C4-2B (cell line): ENCODE results near the gene PLEKHA4.
A peak's percentile ranks its signal among the peaks of the same experiment; 100 is the strongest.

Source experiments
- H3K27ac ChIP-seq: fragments of 450-650 bp; 2 replicates; pipeline ENCODE4 v1.5.1; 2017
- ZFX ChIP-seq: fragments of 450-650 bp; IDR thresholded peaks from 2 replicates; pipeline ENCODE4 v1.6.1; 2017
- TF ChIP-seq, protein P1 (sequence below): fragments of 450-650 bp; conservative IDR thresholded peaks from 2 replicates; pipeline ENCODE4 v1.5.1; 2017; ENCODE audit warnings: mild to moderate bottlenecking

Gene PLEKHA4

DNA sequence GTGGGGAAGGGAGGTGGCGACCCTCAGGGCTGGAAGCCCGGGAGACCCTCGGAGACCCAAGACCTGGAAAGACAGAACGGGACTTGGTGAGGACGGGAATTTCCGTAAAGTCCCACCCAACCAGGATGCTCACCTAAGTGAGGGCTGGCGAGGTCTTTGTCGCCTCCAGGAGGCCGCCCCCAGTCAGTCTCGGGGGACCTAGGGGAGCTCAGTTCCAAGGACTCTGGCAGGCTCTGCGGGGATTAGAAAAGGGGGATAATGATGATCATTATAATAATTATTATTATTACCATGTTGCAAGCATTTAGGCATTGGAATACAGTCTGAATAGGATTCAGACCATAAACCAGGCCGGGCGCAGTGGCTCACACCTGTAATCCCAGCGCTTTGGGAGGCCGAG is 23.0 kb downstream of the PLEKHA4 start:
- no peak overlapping the region for H3K27ac ChIP-seq
- TF ChIP-seq, protein P1, sequence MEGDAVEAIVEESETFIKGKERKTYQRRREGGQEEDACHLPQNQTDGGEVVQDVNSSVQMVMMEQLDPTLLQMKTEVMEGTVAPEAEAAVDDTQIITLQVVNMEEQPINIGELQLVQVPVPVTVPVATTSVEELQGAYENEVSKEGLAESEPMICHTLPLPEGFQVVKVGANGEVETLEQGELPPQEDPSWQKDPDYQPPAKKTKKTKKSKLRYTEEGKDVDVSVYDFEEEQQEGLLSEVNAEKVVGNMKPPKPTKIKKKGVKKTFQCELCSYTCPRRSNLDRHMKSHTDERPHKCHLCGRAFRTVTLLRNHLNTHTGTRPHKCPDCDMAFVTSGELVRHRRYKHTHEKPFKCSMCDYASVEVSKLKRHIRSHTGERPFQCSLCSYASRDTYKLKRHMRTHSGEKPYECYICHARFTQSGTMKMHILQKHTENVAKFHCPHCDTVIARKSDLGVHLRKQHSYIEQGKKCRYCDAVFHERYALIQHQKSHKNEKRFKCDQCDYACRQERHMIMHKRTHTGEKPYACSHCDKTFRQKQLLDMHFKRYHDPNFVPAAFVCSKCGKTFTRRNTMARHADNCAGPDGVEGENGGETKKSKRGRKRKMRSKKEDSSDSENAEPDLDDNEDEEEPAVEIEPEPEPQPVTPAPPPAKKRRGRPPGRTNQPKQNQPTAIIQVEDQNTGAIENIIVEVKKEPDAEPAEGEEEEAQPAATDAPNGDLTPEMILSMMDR = no peak
- TF ChIP-seq ZFX = no peak

DNA sequence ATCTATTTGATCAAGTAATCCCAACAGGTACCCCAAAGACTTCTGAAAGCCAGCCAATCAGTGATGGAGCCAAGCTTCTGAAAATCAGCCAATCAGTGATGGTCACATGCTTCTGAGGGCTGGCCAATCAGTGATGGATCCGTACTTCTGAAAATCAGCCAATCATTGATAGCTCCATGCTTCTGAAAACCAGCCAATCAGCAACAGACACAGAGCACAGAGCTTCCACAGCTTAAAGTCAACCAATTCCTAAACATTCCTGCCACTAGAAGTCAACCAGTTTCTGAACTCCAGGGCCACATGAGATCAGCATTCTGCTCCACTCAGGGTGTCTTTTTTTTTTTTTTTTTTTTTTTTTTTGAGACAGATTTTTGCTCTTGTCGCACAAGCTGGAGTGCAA is 23.9 kb downstream of the PLEKHA4 start:
- H3K27ac ChIP-seq = no peak overlapping the region
- no peak for TF ChIP-seq ZFX
- TF ChIP-seq, protein P1 = no peak

DNA sequence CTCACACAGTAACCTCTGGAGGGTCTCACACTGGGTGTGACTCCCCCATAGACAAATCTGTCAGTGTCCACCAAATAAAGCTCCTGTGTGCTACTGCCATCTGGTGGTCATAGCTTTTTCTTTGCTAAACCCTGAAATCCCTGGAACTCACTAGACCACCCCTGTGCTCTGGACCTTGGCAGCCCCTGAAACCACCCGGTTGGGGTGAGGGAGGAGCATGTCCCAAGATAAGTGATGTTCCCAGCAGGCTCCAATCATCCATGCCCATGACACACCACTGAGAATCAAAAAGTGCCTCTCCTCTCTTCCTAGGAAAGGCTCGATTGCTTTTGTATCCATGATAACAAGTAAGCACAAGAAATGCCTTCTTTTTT is 25.6 kb downstream of the PLEKHA4 start:
- H3K27ac ChIP-seq = no peak overlapping the region
- TF ChIP-seq, protein P1 = peak; percentile 77
- no peak for TF ChIP-seq ZFX

DNA sequence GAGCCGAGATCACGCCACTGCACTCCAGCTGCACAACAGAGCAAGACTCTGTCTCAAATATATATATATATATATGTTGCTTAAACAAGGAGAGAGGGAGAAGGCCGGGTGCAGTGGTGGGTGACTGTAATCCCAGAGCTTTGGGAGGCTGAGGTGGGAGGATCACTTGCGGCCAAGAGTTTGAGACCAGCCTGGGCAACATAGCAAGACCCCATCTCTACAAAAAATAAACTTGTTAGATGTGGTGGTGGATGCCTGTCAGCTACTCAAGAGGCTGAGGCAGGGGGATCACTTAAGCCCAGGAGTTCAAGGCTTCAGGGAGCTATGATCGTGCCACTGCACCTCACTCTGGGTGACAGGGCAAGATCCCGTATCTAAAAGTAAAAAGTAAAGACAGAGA is 26.8 kb downstream of the PLEKHA4 start:
- no peak overlapping the region for H3K27ac ChIP-seq
- TF ChIP-seq, protein P1 = no peak
- TF ChIP-seq ZFX = no peak

DNA sequence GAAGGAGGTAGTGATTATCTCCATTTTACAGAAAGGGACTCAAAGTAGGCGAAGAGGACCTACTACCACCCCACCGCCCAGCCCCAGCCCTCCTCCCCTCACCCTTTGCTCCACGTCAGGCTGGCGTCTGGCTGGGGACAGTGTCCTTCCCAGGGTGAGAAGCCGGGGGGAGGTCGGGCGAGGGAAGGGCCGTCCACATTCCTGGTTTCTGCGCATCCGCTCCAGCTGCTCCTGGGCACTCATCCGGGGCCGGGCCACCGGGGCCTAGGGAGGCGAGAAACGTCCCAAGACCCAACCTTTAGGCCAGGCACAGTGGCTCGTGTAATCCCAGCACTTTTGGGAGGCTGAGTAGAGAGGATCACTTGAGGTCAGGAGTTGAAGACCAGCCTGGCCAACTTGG is 27.4 kb downstream of the PLEKHA4 start:
- TF ChIP-seq, protein P1 = no peak
- no peak for TF ChIP-seq ZFX
- no peak overlapping the region for H3K27ac ChIP-seq

DNA sequence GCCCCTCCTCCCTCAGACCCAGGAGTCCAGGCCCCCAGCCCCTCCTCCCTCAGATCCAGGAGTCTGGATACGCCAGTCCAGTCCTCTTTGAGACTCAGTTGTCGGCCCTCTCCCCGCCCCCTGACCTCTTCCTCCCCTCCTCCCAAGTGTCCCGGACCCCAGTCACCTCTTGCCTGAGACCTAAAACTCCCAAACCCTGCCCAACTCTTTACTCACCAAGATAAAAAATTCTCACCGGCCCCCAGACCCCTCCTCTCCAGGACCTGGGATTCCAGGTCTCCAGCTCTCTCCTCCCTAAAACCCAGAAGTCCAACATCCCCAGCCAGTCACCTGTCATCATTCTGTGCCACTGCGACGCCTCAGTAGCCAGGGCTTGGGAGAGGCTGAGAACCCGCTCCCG is 30.7 kb downstream of the PLEKHA4 start:
- TF ChIP-seq ZFX = no peak
- TF ChIP-seq, protein P1 = no peak
- no peak overlapping the region for H3K27ac ChIP-seq

DNA sequence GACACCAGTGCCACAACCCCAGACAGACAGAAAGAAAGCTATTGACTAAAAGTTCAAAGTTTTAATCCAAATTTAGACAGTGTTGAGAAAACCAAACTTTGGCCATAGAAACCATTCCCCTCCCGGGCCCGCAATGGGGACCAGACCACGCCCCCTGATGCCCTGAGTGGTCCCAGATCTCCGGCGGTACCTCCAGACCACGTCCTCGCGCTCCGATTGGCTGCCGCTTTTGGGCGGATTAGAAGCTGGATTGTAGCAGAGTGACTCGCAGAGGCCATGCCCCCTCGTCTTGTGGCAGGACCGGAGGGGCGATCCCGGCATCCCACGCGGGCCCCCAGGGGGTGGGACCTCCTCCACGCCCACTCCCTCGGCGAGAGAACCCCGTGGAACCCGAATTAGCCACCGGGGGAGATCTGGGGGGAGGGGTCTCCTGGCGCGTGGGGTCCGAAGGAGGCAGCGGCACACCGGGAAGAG is 31.3 kb downstream of the PLEKHA4 start:
- no peak overlapping the region for H3K27ac ChIP-seq
- no peak for TF ChIP-seq ZFX
- TF ChIP-seq, protein P1 = no peak
